Left lung (tissue), 10 donors: ENCODE results near the gene RELL2. TPM values are rescaled to one million over a fixed set of nuclear protein-coding genes. Genes with fewer than 3 reads are reported as not detected.

Source experiments
- ATAC-seq: fragments of 200-7000 bp; cut with Tn5 transposase; one replicate; pipeline ENCODE4 v1.9.1; 2020; ENCODE audit warnings: moderate library complexity
- DNase-seq, 4 donors: peaks; one replicate each; pipeline ENCODE4 v3.0.0-alpha.2; 2013 to 2020
- H3K27ac ChIP-seq, 2 donors: fragments of 200-600 bp; sonication (generic) in 1 of 2; one replicate each; pipeline versions ENCODE4 v1.5.0 to v1.8.0; 2020 to 2021
- H3K27me3 ChIP-seq, 2 donors: fragments of 200-600 bp; sonication (generic) in 1 of 2; one replicate each; pipeline versions ENCODE4 v1.5.0 to v1.8.0; 2020 to 2021
- H3K36me3 ChIP-seq, 2 donors: fragments of 200-600 bp; sonication (generic) in 1 of 2; one replicate each; pipeline versions ENCODE4 v1.5.0 to v1.8.0; 2020 to 2021
- H3K4me1 ChIP-seq, 2 donors: fragments of 200-600 bp; one replicate each; pipeline ENCODE4 v1.8.0; 2021
- H3K4me3 ChIP-seq, 2 donors: fragments of 200-600 bp; sonication (generic) in 1 of 2; one replicate each; pipeline versions ENCODE4 v1.5.0 to v1.8.0; 2020 to 2021; ENCODE audit warnings: mild to moderate bottlenecking in 1 of 2
- H3K9me3 ChIP-seq, 2 donors: fragments of 200-600 bp; sonication (generic) in 1 of 2; one replicate each; pipeline versions ENCODE4 v1.5.0 to v1.8.0; 2020 to 2021
- CTCF ChIP-seq, 2 donors: fragments of 200-600 bp; sonication (generic) in 1 of 2; IDR thresholded peaks; one replicate each; pipeline versions ENCODE4 v1.5.0 to v1.8.0; 2021; ENCODE audit warnings: antibody characterized with exemption in 2 of 2
- intact Hi-C, 2 donors: fragments of 100-400 bp; cut with DNase I; formaldehyde crosslinking; loops; one replicate each; pipeline versions ENCODE4 v1.11.2 to v1.14.2; 2022
- polyA plus RNA-seq, 6 donors: library from polyadenylated mRNA; unstranded; fragments of 120-200 nt; gene quantifications; one replicate each; pipeline ENCODE4 v1.2.1, GENCODE V29; 2013; ENCODE audit not compliant: insufficient read length in 6 of 6
- total RNA-seq, 2 donors: library from RNA; stranded (reverse); fragmentation: NEBNext Ultra II Directional; extraction: Animal tissue kit (Norgen Biotek cat#: 25700); gene quantifications; one replicate each; pipeline ENCODE4 v1.2.1, GENCODE V29; 2021
- donor health status: DM: no; HTN: yes; CAD: no.
- donor health status: DM: no; HTN: no; CAD: no.

Gene RELL2
- total and polyA plus RNA-seq, 8 donors = 0.27 to 6.3 (median 0.72) TPM

DNA sequence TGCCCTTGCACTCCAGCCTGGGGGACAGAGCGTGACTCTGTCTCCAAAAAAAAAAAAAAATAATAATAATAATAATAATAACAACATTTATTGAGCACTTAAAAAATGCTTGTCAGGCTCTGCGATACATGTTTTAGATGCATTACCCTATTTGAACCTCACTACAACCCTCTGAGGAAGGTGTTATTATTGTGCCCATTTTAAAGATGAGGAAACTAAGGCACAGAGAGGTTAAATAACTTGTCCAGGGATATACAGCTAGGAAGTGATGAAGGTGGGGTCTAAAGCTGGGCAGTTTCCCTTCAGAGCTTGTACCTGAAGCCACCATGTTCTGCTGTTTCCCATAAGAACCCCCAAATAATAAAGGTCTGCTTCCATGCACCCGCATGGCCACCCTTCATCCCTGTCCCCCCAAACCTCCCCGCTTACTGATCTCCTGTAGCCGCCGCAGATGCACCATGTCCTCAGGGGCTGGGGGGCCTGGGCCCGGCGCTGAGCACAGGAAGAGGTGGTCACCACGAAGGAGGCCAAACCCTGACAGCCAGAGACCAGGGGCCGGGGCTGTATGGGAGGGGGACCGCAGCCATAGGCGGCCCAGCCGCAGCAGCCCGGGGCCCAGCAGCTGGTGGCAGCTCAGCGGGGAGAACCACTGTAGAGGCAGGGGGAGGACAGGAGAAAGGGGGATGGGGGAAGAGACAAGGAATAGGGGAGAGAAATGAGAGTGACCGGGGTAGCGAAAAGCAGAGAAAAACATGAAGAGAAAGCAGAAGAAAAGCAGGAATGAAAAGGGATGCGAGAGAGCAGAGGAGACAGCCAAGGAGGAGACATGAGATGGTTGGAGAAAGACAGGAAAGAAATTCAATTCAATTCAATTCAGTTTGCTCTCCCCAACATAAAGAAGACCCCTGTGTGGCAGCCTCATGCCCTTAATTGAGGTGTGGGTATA lies 29.5 kb downstream of the RELL2 start:
- Histone ChIP-seq H3K36me3 (peaks cover 0 to 70% of the 10 kb centered on the region in 2 donors), H3K27me3 (no peaks in the 10 kb centered on the region), H3K4me1 (peaks cover 3 to 9% of the 10 kb centered on the region in 2 donors), H3K27ac (no peak overlapping the region), H3K4me3 (no peak overlapping the region), H3K9me3 (no peaks in the 10 kb centered on the region)
- DNase-seq = no peak
- intact Hi-C loops = no loop called here
- no peak for ATAC-seq
- TF ChIP-seq CTCF (IDR thresholded peaks at IDR 0.05) = no peak

DNA sequence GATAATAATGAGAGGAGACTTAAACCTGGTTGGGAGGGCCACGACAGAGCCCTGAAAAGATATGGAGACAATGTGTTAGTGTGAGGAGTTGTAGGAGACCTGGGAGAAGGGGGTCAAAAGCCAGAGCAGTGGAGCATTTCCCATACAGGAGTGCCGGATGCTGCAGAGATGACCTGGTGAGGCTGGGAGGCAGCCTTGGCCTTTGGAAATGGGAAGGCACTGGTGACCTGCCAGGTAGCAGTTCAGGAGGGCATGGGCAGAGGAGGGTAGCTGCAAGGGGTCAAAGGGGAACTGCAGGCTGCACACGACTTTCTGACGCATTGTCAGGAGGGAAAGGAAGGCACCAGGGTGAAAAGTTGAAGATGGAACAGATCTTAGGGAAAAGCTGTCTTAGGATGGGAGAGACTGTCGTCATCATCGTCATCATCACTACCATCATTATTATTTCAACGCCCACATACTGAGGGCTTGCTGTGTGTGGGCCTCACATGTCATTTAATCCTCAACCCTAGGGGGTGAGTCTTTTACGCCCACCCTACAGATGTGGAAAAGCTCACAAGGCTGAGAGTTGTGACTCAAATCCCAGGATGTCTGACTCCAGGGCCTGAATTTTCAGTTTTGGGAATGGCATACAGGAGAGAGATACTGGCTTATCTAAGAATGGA lies 31.9 kb downstream of the RELL2 start:
- H3K27ac ChIP-seq = no peak overlapping the region
- TF ChIP-seq CTCF (IDR thresholded peaks at IDR 0.05) = no peak
- intact Hi-C loops = no loop called here
- no peaks in the 10 kb centered on the region for H3K9me3 ChIP-seq
- no peaks in the 10 kb centered on the region for H3K27me3 ChIP-seq
- H3K4me3 ChIP-seq = no peak overlapping the region
- H3K4me1 ChIP-seq = peaks cover 3 to 9% of the 10 kb centered on the region in 2 donors
- ATAC-seq (no peak), DNase-seq (no peak)
- peaks cover 0 to 69% of the 10 kb centered on the region in 2 donors for H3K36me3 ChIP-seq

- TF ChIP-seq CTCF (IDR thresholded peaks at IDR 0.05) = no peak
- no peak for ATAC-seq
- intact Hi-C loops = no loop called here
- H3K4me3 ChIP-seq = no peak overlapping the region
- DNase-seq = no peak
- peaks cover 3 to 9% of the 10 kb centered on the region in 2 donors for H3K4me1 ChIP-seq
- H3K27ac ChIP-seq = no peak overlapping the region
- H3K27me3 ChIP-seq = no peaks in the 10 kb centered on the region
- H3K9me3 ChIP-seq = no peaks in the 10 kb centered on the region
- H3K36me3 ChIP-seq = peaks cover 0 to 65% of the 10 kb centered on the region in 2 donors
These were observed 32.7 kb downstream of the RELL2 start for GRCh38 chr5:141669520-141669919.

GRCh38 chr5:141672071-141672840 lies 35.5 kb downstream of the RELL2 start:
- no peak overlapping the region for H3K27ac ChIP-seq
- ATAC-seq = no peak

More at GRCh38 chr5:141672071-141672840, 35.5 kb downstream of the RELL2 start:
- DNase-seq = no peak
- no peak for TF ChIP-seq CTCF (IDR thresholded peaks at IDR 0.05)
- H3K4me1 ChIP-seq = no peaks in the 10 kb centered on the region
- H3K4me3 ChIP-seq = no peak overlapping the region
- no peaks in the 10 kb centered on the region for H3K9me3 ChIP-seq
- peaks cover 0 to 66% of the 10 kb centered on the region in 2 donors for H3K36me3 ChIP-seq
- intact Hi-C loops = no loop called here
- no peaks in the 10 kb centered on the region for H3K27me3 ChIP-seq
